IgD-negative memory B cell (primary cell): ENCODE data around the gene VEPH1. TPM values are rescaled to one million over a fixed set of nuclear protein-coding genes. Genes with fewer than 3 reads are reported as not detected.

Experiments used
- H3K27ac Mint-ChIP-seq, 3 donors: one replicate each; pipeline ENCODE4 v1.8.0; 2020 to 2022; ENCODE audit warnings: mild to moderate bottlenecking in 3 of 3, mixed read lengths in 3 of 3, moderate library complexity in 1 of 3
- H3K27me3 Mint-ChIP-seq: one replicate; pipeline ENCODE4 v1.8.0; 2021; ENCODE audit warnings: mixed read lengths
- H3K36me3 Mint-ChIP-seq: one replicate; pipeline ENCODE4 v1.8.0; 2020; ENCODE audit warnings: mild to moderate bottlenecking, mixed read lengths
- H3K4me1 Mint-ChIP-seq, 3 donors: one replicate each; pipeline ENCODE4 v1.8.0; 2020 to 2022; ENCODE audit warnings: mixed read lengths in 3 of 3, mild to moderate bottlenecking in 1 of 3
- H3K4me3 Mint-ChIP-seq, 4 donors: one replicate each; pipeline ENCODE4 v1.8.0; 2020 to 2022; ENCODE audit warnings: mild to moderate bottlenecking in 4 of 4, mixed read lengths in 4 of 4, moderate library complexity in 3 of 4
- H3K9me3 Mint-ChIP-seq, 3 donors: one replicate each; pipeline ENCODE4 v1.8.0; 2020 to 2021; ENCODE audit warnings: mixed read lengths in 3 of 3, mild to moderate bottlenecking in 1 of 3
- polyA plus RNA-seq: library from polyadenylated mRNA; unstranded; fragments of 300-500 nt; fragmentation: Illumina TruSeq; gene quantifications from one replicate; pipeline ENCODE4 v1.2.3, GENCODE V29; 2021

The VEPH1 gene
- polyA plus RNA-seq, 1 donor from 2014 or later = not detected

DNA sequence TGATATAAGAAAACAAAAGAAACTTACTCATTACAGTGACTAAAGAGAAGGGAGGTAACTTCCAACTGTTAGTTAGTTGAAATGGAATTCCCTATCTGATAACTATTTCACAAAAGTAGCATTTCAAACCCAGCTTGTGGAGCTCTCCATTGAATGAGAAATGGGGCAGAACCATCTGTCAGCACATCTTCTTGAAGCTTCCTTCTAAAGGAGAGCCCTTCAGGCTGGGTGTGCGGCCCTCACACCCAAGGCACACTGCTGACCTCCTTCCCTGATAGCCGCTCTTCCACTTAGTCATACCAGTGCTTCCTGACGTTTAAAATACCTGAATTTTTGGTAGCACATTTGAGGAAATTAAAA, 28.1 kb upstream of the VEPH1 start:
- no peak overlapping the region for H3K27ac Mint-ChIP-seq
- H3K36me3 Mint-ChIP-seq = peaks cover 2% of the 10 kb centered on the region
- no peaks in the 10 kb centered on the region for H3K4me1 Mint-ChIP-seq
- H3K9me3 Mint-ChIP-seq = no peaks in the 10 kb centered on the region
- H3K4me3 Mint-ChIP-seq = no peak overlapping the region
- no peaks in the 10 kb centered on the region for H3K27me3 Mint-ChIP-seq

DNA sequence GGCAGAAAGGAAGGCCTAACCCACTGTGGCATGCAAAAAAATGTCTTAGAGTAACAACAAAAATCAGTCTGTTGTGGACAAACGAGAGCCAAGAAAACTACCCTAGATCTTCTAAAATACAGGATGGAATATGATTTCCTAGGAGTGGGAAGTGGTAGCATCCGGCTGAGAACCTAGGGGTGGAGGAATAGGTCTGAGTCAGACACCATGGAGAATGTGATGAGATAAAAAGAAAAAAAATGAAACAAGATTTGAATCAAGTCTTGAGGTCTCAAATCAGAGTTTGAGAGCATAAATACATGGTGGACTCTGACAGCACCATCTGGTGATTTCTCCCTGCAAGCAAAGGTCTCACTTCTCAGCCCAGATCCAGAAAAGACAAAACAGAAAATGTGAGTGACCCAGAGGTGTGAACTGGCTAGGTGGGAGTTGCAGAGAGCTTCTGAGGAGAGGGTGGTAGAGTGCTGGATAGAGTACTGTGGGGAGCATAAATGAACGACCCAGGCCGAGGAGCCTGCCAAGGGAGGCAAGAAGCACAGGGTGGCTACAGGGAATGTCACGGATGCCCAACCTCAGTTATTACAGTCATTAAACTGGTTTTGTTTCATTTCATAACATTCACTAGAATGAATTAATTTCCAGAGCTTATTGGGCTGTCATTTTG, 27.6 kb upstream of the VEPH1 start:
- Mint-ChIP-seq H3K27me3 (no peaks in the 10 kb centered on the region), H3K9me3 (no peaks in the 10 kb centered on the region), H3K27ac (no peak overlapping the region), H3K4me3 (no peak overlapping the region), H3K4me1 (no peaks in the 10 kb centered on the region), H3K36me3 (peaks cover 2% of the 10 kb centered on the region)

DNA sequence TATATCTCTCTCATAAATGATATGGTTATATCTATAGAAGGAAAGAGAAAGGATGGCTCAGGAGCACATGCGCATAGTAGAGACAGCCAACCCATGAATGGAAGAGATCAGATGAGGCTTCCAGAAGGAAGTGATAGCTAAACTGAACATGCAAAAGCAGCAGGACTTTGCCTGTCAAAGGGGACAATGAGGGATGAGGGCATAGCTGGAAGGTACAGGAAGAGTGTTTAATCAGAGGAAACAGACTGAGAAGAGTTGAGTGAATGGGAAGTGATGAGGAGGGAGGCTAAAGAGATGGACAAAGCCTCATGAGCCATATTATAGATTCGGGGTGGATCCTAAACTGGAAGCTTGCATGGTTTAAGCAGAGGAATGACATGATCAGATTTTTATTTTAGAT, 26.5 kb upstream of the VEPH1 start:
- Mint-ChIP-seq H3K9me3 (no peaks in the 10 kb centered on the region), H3K27me3 (no peaks in the 10 kb centered on the region), H3K27ac (no peak overlapping the region), H3K4me3 (no peak overlapping the region), H3K4me1 (no peaks in the 10 kb centered on the region), H3K36me3 (peaks cover 2% of the 10 kb centered on the region)

DNA sequence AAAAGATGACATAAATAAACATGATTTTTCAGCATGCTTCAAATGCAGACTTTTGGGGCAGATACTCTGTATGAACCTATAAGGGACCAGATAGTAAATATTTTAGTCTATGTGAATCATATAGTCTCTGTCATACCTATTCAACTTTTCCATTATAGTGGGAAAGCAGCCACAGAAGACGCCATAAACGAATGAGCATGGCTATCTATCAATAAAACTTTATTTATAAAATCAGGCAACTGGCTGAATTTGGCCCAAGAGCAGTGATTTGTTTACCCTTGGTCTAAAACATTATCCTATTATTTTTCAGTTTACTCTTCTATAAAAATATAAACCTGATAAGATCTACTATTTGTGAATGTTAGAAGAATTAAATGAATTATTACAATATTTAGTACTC, 25.9 kb upstream of the VEPH1 start:
- H3K4me3 Mint-ChIP-seq = no peak overlapping the region
- no peak overlapping the region for H3K27ac Mint-ChIP-seq
- H3K4me1 Mint-ChIP-seq = no peaks in the 10 kb centered on the region
- no peaks in the 10 kb centered on the region for H3K27me3 Mint-ChIP-seq
- no peaks in the 10 kb centered on the region for H3K9me3 Mint-ChIP-seq
- peaks cover 2% of the 10 kb centered on the region for H3K36me3 Mint-ChIP-seq

DNA sequence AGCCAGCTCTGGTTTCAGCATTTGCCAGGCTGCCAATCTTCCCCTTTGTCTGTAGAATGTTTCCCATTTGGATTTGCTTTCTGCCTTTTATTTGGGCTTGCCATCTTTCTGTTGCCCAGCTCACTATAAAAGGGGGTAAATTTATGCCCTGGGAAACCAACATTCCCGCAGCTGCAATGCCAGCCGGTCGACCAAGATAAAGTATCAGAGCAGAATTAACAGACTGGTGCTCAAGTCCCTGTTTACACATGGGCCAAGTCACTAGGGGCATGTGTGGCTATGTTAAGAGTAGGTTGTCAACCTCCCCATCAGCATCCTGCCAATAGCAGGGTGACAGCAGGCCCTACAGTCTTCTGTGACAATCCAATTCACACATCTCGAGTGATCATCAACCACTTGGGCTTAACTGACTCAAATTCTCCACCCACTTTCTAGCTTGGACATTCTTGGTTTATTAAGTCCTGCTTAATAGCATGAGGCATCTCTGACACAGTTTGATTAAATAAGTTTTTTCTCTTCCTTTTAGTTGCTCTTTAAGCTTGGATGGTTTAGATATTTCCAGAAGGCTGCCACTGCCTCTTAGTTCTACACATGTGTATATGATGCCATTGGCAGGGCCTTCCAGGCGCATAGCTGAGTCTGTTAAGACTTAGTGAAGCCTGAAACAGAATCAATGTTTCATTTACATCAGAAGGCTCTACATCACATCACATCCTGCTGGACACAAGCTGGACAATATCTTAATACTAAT, 24.1 kb upstream of the VEPH1 start:
- peaks cover 0 to 2% (median 0%) of the 10 kb centered on the region in 3 donors for H3K9me3 Mint-ChIP-seq
- no peak overlapping the region for H3K4me3 Mint-ChIP-seq
- no peak overlapping the region for H3K27ac Mint-ChIP-seq
- H3K27me3 Mint-ChIP-seq = no peaks in the 10 kb centered on the region
- peaks cover 2% of the 10 kb centered on the region for H3K36me3 Mint-ChIP-seq
- no peaks in the 10 kb centered on the region for H3K4me1 Mint-ChIP-seq

DNA sequence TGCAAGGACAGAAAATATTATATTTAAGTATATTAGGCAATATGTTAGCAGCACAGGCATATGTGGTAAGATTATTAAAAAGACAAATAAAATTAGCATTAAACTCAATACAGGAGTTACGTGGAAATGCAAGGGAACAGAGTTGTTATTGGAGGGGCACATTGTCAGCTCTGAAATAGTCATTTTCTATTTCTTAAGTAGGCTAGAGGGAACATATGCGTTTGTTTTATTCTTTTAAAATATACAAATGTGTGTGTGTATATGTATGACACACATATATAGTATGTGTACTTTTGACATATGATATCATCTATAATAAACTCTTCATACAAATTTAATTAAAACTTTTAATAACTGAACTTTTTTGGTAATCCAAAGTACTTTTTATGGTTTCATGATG, 22.8 kb upstream of the VEPH1 start:
- no peak overlapping the region for H3K27ac Mint-ChIP-seq
- H3K4me1 Mint-ChIP-seq = no peaks in the 10 kb centered on the region
- no peak overlapping the region for H3K4me3 Mint-ChIP-seq
- H3K36me3 Mint-ChIP-seq = peaks cover 2% of the 10 kb centered on the region
- H3K9me3 Mint-ChIP-seq = peaks cover 0 to 2% (median 0%) of the 10 kb centered on the region in 3 donors
- no peaks in the 10 kb centered on the region for H3K27me3 Mint-ChIP-seq

DNA sequence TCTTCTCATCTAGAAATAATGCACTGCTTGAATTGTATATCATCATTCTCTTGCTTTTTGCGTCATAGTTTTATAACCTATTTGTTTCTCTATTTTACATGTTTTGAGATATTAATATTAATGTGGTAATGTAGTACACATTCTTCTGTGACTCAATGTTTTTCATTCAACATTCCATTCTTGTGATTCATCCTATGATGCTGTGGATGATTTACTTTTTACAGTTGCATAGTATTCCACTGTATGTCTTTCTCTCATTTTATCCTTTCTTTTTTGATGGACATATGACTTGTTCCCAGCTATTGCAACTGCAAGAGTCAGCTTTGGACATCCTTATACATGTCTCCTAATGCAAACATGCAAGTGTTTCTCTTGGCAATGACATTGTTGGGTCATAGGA, 20.6 kb upstream of the VEPH1 start:
- H3K9me3 Mint-ChIP-seq = peaks cover 0 to 5% (median 0%) of the 10 kb centered on the region in 3 donors
- no peaks in the 10 kb centered on the region for H3K27me3 Mint-ChIP-seq
- no peak overlapping the region for H3K4me3 Mint-ChIP-seq
- H3K27ac Mint-ChIP-seq = no peak overlapping the region
- no peaks in the 10 kb centered on the region for H3K36me3 Mint-ChIP-seq
- H3K4me1 Mint-ChIP-seq = no peaks in the 10 kb centered on the region

DNA sequence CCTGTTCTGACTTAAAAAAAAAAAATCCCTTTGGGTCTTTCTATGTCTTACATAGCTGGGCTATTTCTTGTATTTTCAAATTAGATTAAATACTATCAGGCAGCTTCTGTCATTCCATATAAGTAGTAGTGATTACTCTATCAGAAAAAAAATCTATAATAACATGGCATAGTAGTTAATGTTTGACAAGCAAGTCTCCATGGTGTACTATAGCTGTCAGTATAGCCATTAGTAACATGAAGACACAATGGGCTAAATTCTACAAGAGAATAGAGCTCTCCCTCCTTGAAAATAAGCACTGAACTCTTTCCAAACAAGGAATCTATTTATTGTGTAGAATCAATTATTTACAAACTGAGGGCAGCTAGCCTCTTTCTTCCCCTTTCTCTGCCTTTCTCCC, 19.4 kb upstream of the VEPH1 start:
- no peaks in the 10 kb centered on the region for H3K4me1 Mint-ChIP-seq
- peaks cover 0 to 6% (median 0%) of the 10 kb centered on the region in 3 donors for H3K9me3 Mint-ChIP-seq
- no peaks in the 10 kb centered on the region for H3K36me3 Mint-ChIP-seq
- H3K27me3 Mint-ChIP-seq = no peaks in the 10 kb centered on the region
- H3K4me3 Mint-ChIP-seq = no peak overlapping the region
- H3K27ac Mint-ChIP-seq = no peak overlapping the region

DNA sequence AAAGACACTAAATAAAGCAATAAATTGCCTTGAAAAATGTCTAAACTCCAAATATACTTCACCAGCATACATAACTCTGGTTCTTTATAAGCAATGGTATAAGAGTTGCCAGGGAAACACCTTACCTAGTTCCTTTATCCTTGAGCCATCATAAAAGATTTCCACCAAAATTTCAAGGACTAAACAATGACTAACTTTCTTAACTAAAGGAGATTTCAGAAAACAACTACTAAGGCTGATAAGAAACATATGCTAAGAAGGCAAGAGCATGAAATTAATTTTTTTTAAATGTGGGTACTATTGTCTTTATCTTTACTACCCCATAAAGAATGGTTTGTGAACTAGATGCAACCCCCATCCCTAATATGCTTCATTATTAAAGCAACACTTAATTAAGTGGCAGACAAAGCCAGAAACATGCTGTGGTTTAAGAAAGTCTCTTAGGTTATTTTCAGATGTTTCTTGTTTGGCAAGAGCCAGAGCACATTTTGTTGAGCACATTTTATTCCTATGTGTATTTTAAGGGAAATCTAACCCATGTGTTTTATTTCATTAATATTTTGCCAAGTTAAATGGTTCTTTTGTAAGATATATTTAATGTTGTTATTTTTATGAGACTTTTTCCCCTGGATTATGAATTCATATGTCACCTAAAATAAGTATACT, 17.4 kb upstream of the VEPH1 start:
- Mint-ChIP-seq H3K36me3 (no peaks in the 10 kb centered on the region), H3K4me3 (no peak overlapping the region), H3K27me3 (peaks cover 2% of the 10 kb centered on the region)

DNA sequence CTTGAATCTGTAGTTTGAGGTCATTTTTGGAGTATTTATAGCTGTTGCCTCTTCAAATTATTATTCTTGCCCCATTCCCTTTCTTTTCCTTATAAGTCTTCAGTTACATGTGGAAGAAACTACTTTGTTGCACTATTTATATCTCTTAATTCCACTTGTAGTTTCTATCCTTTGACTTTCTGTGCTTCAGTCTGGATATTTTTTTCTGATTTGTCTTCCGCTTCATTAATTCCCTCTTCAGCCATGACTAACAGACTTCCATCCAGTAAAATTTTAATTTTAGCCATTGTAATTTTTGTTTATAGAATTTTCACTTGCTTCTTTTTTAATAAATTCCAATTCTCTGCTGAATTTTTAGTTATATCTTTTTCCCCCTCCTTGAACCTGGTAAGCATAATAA, 15.7 kb upstream of the VEPH1 start:
- H3K4me3 Mint-ChIP-seq = no peak overlapping the region
- H3K9me3 Mint-ChIP-seq = peaks cover 0 to 5% (median 0%) of the 10 kb centered on the region in 3 donors
- H3K27me3 Mint-ChIP-seq = peaks cover 2% of the 10 kb centered on the region
- no peaks in the 10 kb centered on the region for H3K36me3 Mint-ChIP-seq
- H3K27ac Mint-ChIP-seq = no peak overlapping the region
- no peaks in the 10 kb centered on the region for H3K4me1 Mint-ChIP-seq

More for the DNA sequence above, 17.4 kb upstream of the VEPH1 start:
- peaks cover 0 to 6% (median 0%) of the 10 kb centered on the region in 3 donors for H3K9me3 Mint-ChIP-seq
- H3K4me1 Mint-ChIP-seq = no peaks in the 10 kb centered on the region
- H3K27ac Mint-ChIP-seq = no peak overlapping the region

DNA sequence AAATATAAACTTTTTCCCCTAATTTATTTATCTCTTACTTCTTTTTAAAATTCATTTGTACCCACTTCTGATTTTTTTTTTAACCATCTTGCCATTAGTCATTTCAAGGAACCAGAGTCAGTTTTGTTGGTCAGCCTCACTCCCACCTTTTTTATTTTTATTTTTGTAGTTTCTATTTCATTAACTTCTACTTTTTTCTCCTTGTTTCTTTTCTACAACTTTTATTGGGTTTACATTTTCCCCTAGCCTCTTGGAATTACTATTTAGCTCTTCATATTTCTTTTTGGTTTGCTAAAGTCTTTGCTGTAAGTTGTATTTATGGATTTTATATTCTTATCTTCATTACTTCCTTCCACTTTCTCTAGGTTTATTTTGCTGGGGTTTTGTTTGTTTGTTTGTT, 13.7 kb upstream of the VEPH1 start:
- H3K27me3 Mint-ChIP-seq = peaks cover 2% of the 10 kb centered on the region
- H3K27ac Mint-ChIP-seq = no peak overlapping the region

DNA sequence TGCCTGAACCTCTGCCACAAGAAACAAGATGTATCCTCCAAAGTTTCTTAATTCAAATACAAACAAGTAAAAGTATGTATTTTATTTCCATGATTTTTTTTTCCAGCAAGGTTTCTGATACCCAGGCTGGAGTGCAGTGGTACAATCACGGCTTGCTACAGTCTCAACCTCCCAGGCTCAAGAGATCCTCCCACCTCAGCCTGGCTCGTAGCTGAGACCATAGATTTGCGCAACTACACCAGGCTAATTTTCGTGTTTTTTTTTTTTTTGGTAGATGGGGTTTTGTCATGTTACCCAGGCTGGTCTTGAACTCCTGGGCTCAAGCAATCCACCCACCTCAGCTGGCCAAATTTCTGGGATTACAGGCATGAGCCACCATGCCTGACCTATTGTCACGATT, 12.2 kb upstream of the VEPH1 start:
- Mint-ChIP-seq H3K27ac (no peak overlapping the region), H3K27me3 (peaks cover 2% of the 10 kb centered on the region)

More for the DNA sequence above, 13.7 kb upstream of the VEPH1 start:
- no peak overlapping the region for H3K4me3 Mint-ChIP-seq
- no peaks in the 10 kb centered on the region for H3K36me3 Mint-ChIP-seq
- H3K9me3 Mint-ChIP-seq = peaks cover 0 to 4% (median 0%) of the 10 kb centered on the region in 3 donors
- H3K4me1 Mint-ChIP-seq = no peaks in the 10 kb centered on the region

DNA sequence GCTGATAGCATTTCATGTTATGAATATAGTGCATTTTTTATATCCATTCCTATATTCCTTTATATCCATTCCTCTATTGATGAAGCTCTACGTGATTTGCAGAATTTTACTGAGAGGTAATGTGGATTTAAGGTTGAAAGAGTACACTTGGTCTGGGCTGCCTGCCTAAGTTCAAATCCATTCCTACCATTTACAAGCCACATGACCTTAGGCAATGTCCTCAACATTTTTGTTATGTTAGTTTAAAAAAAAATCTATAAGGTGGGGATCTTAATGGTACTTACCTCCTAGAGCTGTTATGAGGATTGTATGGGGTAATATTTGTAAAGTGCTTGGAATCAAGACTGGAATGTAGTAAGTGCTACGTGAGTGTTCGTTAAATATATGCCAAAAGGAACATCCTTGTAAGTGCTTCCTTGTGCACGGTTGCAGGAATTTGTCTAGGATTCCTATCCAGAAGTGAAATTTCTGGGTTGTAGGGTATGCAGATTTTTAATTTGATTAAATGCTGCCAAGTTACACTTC, 11.2 kb upstream of the VEPH1 start:
- Mint-ChIP-seq H3K9me3 (peaks cover 0 to 3% (median 0%) of the 10 kb centered on the region in 3 donors), H3K36me3 (no peaks in the 10 kb centered on the region), H3K27me3 (peaks cover 2% of the 10 kb centered on the region), H3K4me1 (no peaks in the 10 kb centered on the region), H3K27ac (no peak overlapping the region), H3K4me3 (no peak overlapping the region)

More for the DNA sequence above, 12.2 kb upstream of the VEPH1 start:
- Mint-ChIP-seq H3K9me3 (peaks cover 0 to 4% (median 0%) of the 10 kb centered on the region in 3 donors), H3K36me3 (no peaks in the 10 kb centered on the region), H3K4me3 (no peak overlapping the region), H3K4me1 (no peaks in the 10 kb centered on the region)

DNA sequence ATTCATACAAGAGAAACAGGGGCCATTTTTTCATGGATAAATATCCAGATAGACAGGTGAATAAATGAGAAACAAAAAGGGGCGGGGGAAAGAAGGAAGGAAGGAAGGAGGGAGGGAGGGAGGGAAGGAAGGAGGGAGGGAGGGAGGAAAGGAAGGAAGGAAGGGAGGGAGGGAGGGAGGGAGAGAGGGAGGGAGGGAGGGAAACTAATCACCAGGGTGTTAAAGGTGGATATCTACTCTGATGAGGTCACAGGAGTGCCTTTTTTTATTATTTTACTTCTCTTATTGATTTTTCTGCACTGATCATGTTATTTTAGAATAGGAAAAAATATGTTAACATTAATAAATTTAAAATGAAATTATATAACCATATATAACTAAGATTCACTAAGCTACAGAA, 10.4 kb upstream of the VEPH1 start:
- Mint-ChIP-seq H3K36me3 (no peaks in the 10 kb centered on the region), H3K27me3 (peaks cover 2% of the 10 kb centered on the region), H3K4me1 (no peaks in the 10 kb centered on the region), H3K27ac (no peak overlapping the region), H3K9me3 (no peaks in the 10 kb centered on the region), H3K4me3 (no peak overlapping the region)

DNA sequence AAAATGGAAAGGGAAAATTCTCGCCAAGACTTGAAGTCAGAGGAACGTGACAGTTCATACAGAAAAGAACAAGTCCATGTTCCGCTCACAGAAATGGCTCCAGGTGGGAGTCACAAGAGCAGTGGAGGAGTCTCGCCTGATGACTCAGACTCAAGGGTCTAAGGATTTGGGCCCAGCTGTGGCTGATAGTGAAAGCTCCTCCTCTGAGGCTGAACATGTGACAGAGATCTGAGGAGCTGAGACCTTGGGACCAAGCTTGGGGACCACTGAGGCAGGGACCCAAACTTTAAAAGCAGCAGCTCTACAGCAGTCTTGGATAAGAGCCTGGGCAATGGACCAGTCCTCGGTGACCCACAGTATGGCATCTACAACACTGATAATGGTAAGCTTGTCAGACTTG, 9.3 kb upstream of the VEPH1 start:
- Mint-ChIP-seq H3K27me3 (peaks cover 3% of the 10 kb centered on the region), H3K9me3 (no peaks in the 10 kb centered on the region), H3K4me1 (no peaks in the 10 kb centered on the region), H3K4me3 (no peak overlapping the region), H3K36me3 (no peaks in the 10 kb centered on the region), H3K27ac (no peak overlapping the region)
